Upper lobe of left lung (tissue), 6 donors: ENCODE results near the gene LSM14A. TPM values are rescaled to one million over a fixed set of nuclear protein-coding genes. Genes with fewer than 3 reads are reported as not detected.

Source experiments
- ATAC-seq, 2 donors: fragments of 200-7000 bp; cut with Tn5 transposase; one replicate each; pipeline ENCODE4 v1.9.1; 2022; ENCODE audit warnings: mild to moderate bottlenecking in 2 of 2, moderate library complexity in 2 of 2; ENCODE audit not compliant: low FRiP score in 2 of 2
- DNase-seq, 2 donors: peaks; one replicate each; pipeline ENCODE4 v3.0.0-alpha.2; 2019 to 2020
- H3K27ac ChIP-seq, 4 donors: fragments of 200-600 bp; sonication (generic); one replicate each; pipeline ENCODE4 v1.5.1; 2016 to 2019
- H3K27me3 ChIP-seq, 4 donors: fragments of 200-600 bp; sonication (generic); one replicate each; pipeline ENCODE4 v1.5.1; 2017 to 2019
- H3K36me3 ChIP-seq, 4 donors: fragments of 200-600 bp; sonication (generic); one replicate each; pipeline ENCODE4 v1.5.1; 2016 to 2019
- H3K4me1 ChIP-seq, 4 donors: fragments of 200-600 bp; sonication (generic); one replicate each; pipeline ENCODE4 v1.5.1; 2018 to 2019
- H3K4me3 ChIP-seq, 4 donors: fragments of 200-600 bp; sonication (generic); one replicate each; pipeline ENCODE4 v1.5.1; 2017 to 2019; ENCODE audit warnings: mild to moderate bottlenecking in 2 of 4, moderate library complexity in 1 of 4
- H3K9me3 ChIP-seq, 4 donors: fragments of 200-600 bp; sonication (generic); one replicate each; pipeline ENCODE4 v1.5.1; 2018 to 2019
- CTCF ChIP-seq, 6 experiments: fragments of 450-650 bp in 4 of 6; fragments of 200-600 bp in 2 of 6; sonication (generic) in 2 of 6; IDR thresholded peaks; one replicate each; pipeline ENCODE4 v1.5.1; 2016 to 2019; ENCODE audit warnings: antibody characterized with exemption in 6 of 6
- EP300 ChIP-seq, 4 donors: sonication (generic); formaldehyde crosslinking; IDR thresholded peaks; one replicate each; pipeline ENCODE4 v1.5.1; 2017; ENCODE audit warnings: antibody characterized with exemption in 4 of 4, control low read depth in 2 of 4
- POLR2A ChIP-seq, 4 donors: fragments of 450-650 bp; IDR thresholded peaks; one replicate each; pipeline ENCODE4 v1.5.1; 2016 to 2017; ENCODE audit warnings: antibody characterized with exemption in 4 of 4, mild to moderate bottlenecking in 2 of 4
- POLR2AphosphoS5 ChIP-seq, 2 donors: sonication (generic); formaldehyde crosslinking; IDR thresholded peaks; one replicate each; pipeline ENCODE4 v1.5.1; 2017; ENCODE audit warnings: antibody characterized with exemption in 2 of 2
- WGBS, 2 donors: methylation state at CpG; one replicate each; pipeline ENCODE4 v1.1.5; 2017 to 2018; 5-methylcytosine and 5-hydroxymethylcytosine counted together
- total RNA-seq, 6 donors: library from RNA; depleted of rRNA in 4 of 6; stranded (reverse); fragments of >200 nt in 4 of 6; gene quantifications; one replicate each; pipeline versions ENCODE4 v1.1.0 to v1.2.1, GENCODE V29; 2016 to 2021
- donor health status: DM: no; HTN: no; CAD: no; lungs with moderate emphysema.
- donor health status: DM: no; HTN: yes; CAD: no; lungs with severe emphysema.

LSM14A gene
- total RNA-seq, 6 donors from 2014 or later, result 85.2 to 212 (median 96.3) TPM

- ATAC-seq, result no peak
These were observed 52.8 kb downstream of the LSM14A start for GRCh38 chr19:34224996-34225658.

DNA sequence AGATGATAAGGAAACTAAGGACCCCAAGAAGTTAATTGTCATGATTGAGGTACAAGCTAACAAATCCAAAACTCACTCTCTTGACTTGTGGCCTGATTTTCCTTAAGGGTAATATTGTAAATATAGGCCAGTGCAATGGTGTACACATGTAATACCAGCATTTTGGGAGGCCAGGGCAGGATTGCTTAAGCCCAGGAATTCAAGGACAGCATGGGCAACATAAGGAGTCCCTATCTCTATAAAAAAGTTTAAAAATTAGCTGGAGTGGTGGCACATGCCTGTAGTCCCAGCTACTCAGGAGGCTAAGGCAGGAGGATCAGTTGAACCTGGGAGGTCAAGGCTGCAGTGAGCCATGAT, 53.3 kb downstream of the LSM14A start:
- DNase-seq, result no peak
- Histone ChIP-seq H3K27me3 (no peaks in the 10 kb centered on the region), H3K36me3 (peaks cover 34 to 95% (median 80%) of the 10 kb centered on the region in 4 donors), H3K4me3 (no peak overlapping the region), H3K27ac (peak overlapping the region in 1 of 4 donors; percentile 24), H3K4me1 (peaks cover 0 to 6% (median 2%) of the 10 kb centered on the region in 4 donors), H3K9me3 (no peaks in the 10 kb centered on the region)
- ATAC-seq, result no peak
- TF ChIP-seq POLR2A (IDR thresholded peaks at IDR 0.05), result no peak
- no peak for TF ChIP-seq POLR2AphosphoS5 (IDR thresholded peaks at IDR 0.05)
- no peak for TF ChIP-seq CTCF (IDR thresholded peaks at IDR 0.05)
- no peak for TF ChIP-seq EP300 (IDR thresholded peaks at IDR 0.05)

More at GRCh38 chr19:34224996-34225658, 52.8 kb downstream of the LSM14A start:
- Histone ChIP-seq H3K4me3 (no peak overlapping the region), H3K4me1 (peaks cover 0 to 5% (median 0%) of the 10 kb centered on the region in 4 donors), H3K9me3 (no peaks in the 10 kb centered on the region), H3K27me3 (no peaks in the 10 kb centered on the region), H3K27ac (peak overlapping the region in 1 of 4 donors; percentile 24), H3K36me3 (peaks cover 34 to 94% (median 79%) of the 10 kb centered on the region in 4 donors)
- WGBS, 2 donors, result 79 to 83% methylated on average over 2 of the region's 2 CpGs
- TF ChIP-seq POLR2AphosphoS5 (IDR thresholded peaks at IDR 0.05) (no peak), EP300 (IDR thresholded peaks at IDR 0.05) (no peak), POLR2A (IDR thresholded peaks at IDR 0.05) (no peak), CTCF (IDR thresholded peaks at IDR 0.05) (no peak)
- DNase-seq, result no peak

DNA sequence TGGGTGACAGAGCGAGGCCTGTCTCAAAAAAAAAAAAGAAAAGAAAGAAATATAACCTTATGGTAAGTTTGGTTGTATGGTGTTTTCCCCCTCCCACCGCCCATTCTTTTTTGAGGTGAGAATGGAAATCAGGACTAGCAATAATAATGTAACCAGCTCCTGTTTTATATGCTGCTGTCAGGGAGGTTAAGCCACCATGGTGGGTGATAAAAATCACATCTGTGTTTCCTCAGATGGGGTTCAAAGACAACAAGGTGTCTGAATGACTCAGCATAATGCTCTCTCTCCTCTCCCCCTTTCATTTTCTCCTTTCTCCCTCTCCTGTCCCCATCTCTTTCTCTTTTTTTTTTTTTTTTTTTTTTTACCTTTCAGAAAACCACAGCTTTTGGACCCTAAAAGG, 53.7 kb downstream of the LSM14A start:
- no peak for DNase-seq
- Histone ChIP-seq H3K4me3 (no peak overlapping the region), H3K27me3 (no peaks in the 10 kb centered on the region), H3K4me1 (peaks cover 0 to 6% (median 2%) of the 10 kb centered on the region in 4 donors), H3K9me3 (no peaks in the 10 kb centered on the region), H3K27ac (peak overlapping the region in 1 of 4 donors; percentile 24), H3K36me3 (peaks cover 34 to 94% (median 76%) of the 10 kb centered on the region in 4 donors)
- no peak for ATAC-seq
- TF ChIP-seq EP300 (IDR thresholded peaks at IDR 0.05) (no peak), POLR2A (IDR thresholded peaks at IDR 0.05) (no peak), CTCF (IDR thresholded peaks at IDR 0.05) (no peak), POLR2AphosphoS5 (IDR thresholded peaks at IDR 0.05) (no peak)
- WGBS, 2 donors, result 96 to 97% methylated on average over 2 of the region's 2 CpGs

GRCh38 chr19:34228347-34228746, 56.0 kb downstream of the LSM14A start:
- TF ChIP-seq POLR2A (IDR thresholded peaks at IDR 0.05) (no peak), POLR2AphosphoS5 (IDR thresholded peaks at IDR 0.05) (no peak), EP300 (IDR thresholded peaks at IDR 0.05) (no peak), CTCF (IDR thresholded peaks at IDR 0.05) (no peak)
- DNase-seq (no peak), ATAC-seq (no peak)
- H3K36me3 ChIP-seq, result peaks cover 21 to 71% (median 53%) of the 10 kb centered on the region in 4 donors
- peaks cover 5 to 11% (median 10%) of the 10 kb centered on the region in 4 donors for H3K4me1 ChIP-seq
- H3K27me3 ChIP-seq, result no peaks in the 10 kb centered on the region
- WGBS, 2 donors, result 93 to 96% methylated on average over 1 of the region's 1 CpG
- no peak overlapping the region for H3K27ac ChIP-seq
- no peaks in the 10 kb centered on the region for H3K9me3 ChIP-seq
- H3K4me3 ChIP-seq, result no peak overlapping the region

GRCh38 chr19:34228762-34229161, 56.5 kb downstream of the LSM14A start:
- Histone ChIP-seq H3K4me3 (no peak overlapping the region), H3K36me3 (peaks cover 17 to 67% (median 48%) of the 10 kb centered on the region in 4 donors), H3K4me1 (peaks cover 5 to 12% (median 10%) of the 10 kb centered on the region in 4 donors), H3K9me3 (no peaks in the 10 kb centered on the region), H3K27me3 (no peaks in the 10 kb centered on the region), H3K27ac (no peak overlapping the region)
- WGBS, 2 donors, result 80 to 87% methylated on average over 3 of the region's 3 CpGs
- TF ChIP-seq EP300 (IDR thresholded peaks at IDR 0.05) (no peak), POLR2A (IDR thresholded peaks at IDR 0.05) (no peak), CTCF (IDR thresholded peaks at IDR 0.05) (no peak), POLR2AphosphoS5 (IDR thresholded peaks at IDR 0.05) (no peak)
- DNase-seq, result no peak
- no peak for ATAC-seq
